Gastrocnemius medialis (tissue), 4 donors: ENCODE measurements around the gene CLEC1B. TPM values are rescaled to one million over a fixed set of nuclear protein-coding genes. Genes with fewer than 3 reads are reported as not detected.

ENCODE experiments used
- ATAC-seq, 2 donors: fragments of 150-250 bp; one replicate each; pipeline ENCODE4 v1.9.1; 2016
- DNase-seq, 2 donors: peaks; one replicate each; pipeline ENCODE4 v3.0.0-alpha.2; 2019
- H3K27ac ChIP-seq, 4 donors: fragments of 200-600 bp; sonication (generic); 1 replicate in 1 of 4; 2 replicates in 3 of 4; pipeline ENCODE4 v1.5.1; 2016 to 2018; ENCODE audit warnings: mild to moderate bottlenecking in 2 of 4, moderate library complexity in 1 of 4
- H3K27me3 ChIP-seq, 3 donors: fragments of 200-600 bp; sonication (generic) in 2 of 3; 1 replicate in 1 of 3; 2 replicates in 2 of 3; pipeline versions ENCODE4 v1.5.1 to v1.6.0; 2016 to 2019; ENCODE audit warnings: mild to moderate bottlenecking in 1 of 3, moderate library complexity in 1 of 3
- H3K36me3 ChIP-seq, 2 donors: fragments of 200-600 bp; sonication (generic) in 1 of 2; one replicate each; pipeline ENCODE4 v1.5.1; 2017 to 2018
- H3K4me1 ChIP-seq, 2 donors: fragments of 200-600 bp; sonication (generic) in 1 of 2; one replicate each; pipeline ENCODE4 v1.5.1; 2016 to 2017; ENCODE audit warnings: mild to moderate bottlenecking in 2 of 2
- H3K4me3 ChIP-seq, 4 donors: fragments of 200-600 bp; sonication (generic) in 3 of 4; 1 replicate in 1 of 4; 2 replicates in 3 of 4; pipeline ENCODE4 v1.5.1; 2016 to 2019; ENCODE audit warnings: mild to moderate bottlenecking in 2 of 4
- H3K9me3 ChIP-seq, 3 donors: fragments of 200-600 bp; sonication (generic) in 2 of 3; 1 replicate in 1 of 3; 2 replicates in 2 of 3; pipeline ENCODE4 v1.5.1; 2016 to 2019
- POLR2A ChIP-seq, 2 donors: fragments of 450-650 bp; IDR thresholded peaks; one replicate each; pipeline ENCODE4 v1.6.1; 2017; ENCODE audit warnings: antibody characterized with exemption in 2 of 2, mild to moderate bottlenecking in 2 of 2, moderate library complexity in 2 of 2
- in situ Hi-C, 4 donors: fragments of 200-750 bp; cut with MboI; loops; one replicate each; pipeline versions ENCODE4 v1.15.0 to v1.8.0; 2017; ENCODE audit warnings: low sequenced_read_pairs in 4 of 4
- intact Hi-C: fragments of 100-400 bp; cut with DNase I; formaldehyde crosslinking; loops from one replicate; pipeline ENCODE4 v1.15.1; 2023; ENCODE audit warnings: low total_unique reads
- total RNA-seq, 4 donors: library from RNA; depleted of rRNA; stranded (reverse); fragments of >200 nt; gene quantifications; one replicate each; pipeline versions ENCODE4 v1.1.0 to v1.2.3, GENCODE V29; 2016
- TF ChIP-seq, protein P1 (sequence below), 5 experiments: fragments of 450-650 bp in 3 of 5; fragments of 200-600 bp in 2 of 5; sonication (generic) in 2 of 5; IDR thresholded peaks in 4 of 5; conservative IDR thresholded peaks in 1 of 5; 1 replicate in 4 of 5; 2 replicates in 1 of 5; pipeline ENCODE4 v1.5.1; 2016 to 2019; ENCODE audit warnings: antibody characterized with exemption in 5 of 5, mild to moderate bottlenecking in 3 of 5, moderate library complexity in 3 of 5

CLEC1B gene
- total RNA-seq, 4 donors from 2014 or later: 0.53 TPM; not detected in 3

DNA sequence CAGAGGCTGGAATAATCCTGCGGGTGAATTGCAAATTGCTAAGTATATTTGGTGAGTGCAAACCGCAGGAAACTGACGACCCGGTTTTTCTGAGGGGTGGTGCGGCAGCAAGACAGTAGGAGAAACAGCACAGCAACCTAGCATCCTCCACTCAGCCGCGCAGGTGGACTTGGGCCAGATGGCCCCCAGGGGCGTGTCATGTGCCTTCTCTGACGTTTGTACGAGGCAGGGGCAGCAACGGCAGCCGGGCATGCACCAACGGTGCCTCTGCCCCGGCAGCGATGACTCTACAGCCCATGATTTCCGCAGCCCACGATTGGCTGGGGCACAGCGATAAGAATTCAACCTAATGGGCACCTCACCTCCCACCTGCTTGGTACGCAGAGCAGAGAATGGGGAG is 55.7 kb downstream of the CLEC1B start:
- TF ChIP-seq POLR2A (IDR thresholded peaks at IDR 0.05): no peak
- TF ChIP-seq, protein P1, sequence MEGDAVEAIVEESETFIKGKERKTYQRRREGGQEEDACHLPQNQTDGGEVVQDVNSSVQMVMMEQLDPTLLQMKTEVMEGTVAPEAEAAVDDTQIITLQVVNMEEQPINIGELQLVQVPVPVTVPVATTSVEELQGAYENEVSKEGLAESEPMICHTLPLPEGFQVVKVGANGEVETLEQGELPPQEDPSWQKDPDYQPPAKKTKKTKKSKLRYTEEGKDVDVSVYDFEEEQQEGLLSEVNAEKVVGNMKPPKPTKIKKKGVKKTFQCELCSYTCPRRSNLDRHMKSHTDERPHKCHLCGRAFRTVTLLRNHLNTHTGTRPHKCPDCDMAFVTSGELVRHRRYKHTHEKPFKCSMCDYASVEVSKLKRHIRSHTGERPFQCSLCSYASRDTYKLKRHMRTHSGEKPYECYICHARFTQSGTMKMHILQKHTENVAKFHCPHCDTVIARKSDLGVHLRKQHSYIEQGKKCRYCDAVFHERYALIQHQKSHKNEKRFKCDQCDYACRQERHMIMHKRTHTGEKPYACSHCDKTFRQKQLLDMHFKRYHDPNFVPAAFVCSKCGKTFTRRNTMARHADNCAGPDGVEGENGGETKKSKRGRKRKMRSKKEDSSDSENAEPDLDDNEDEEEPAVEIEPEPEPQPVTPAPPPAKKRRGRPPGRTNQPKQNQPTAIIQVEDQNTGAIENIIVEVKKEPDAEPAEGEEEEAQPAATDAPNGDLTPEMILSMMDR (IDR thresholded peaks at IDR 0.05 in 4 of 5, conservative IDR thresholded peaks at IDR 0.05 in 1 of 5): no peak
- DNase-seq: no peak
- H3K4me1 ChIP-seq: no peaks in the 10 kb centered on the region
- no peaks in the 10 kb centered on the region for H3K36me3 ChIP-seq
- H3K27me3 ChIP-seq: peaks cover 0 to 2% (median 0%) of the 10 kb centered on the region in 3 donors
- no peak overlapping the region for H3K4me3 ChIP-seq
- H3K9me3 ChIP-seq: no peaks in the 10 kb centered on the region
- no peak overlapping the region for H3K27ac ChIP-seq
- in situ Hi-C loops (no loop called here), intact Hi-C loops (no loop called here)
- no peak for ATAC-seq

Other genes with a start within 250 kb of the CLEC1B start
- under 1 TPM in 3 of 4 donors, not detected in 1; 0.41 to 0.72 (median 0.51) TPM for gene CD69, start 238.2 kb downstream of the CLEC1B start, total RNA-seq
- gene KLRF1, start 171.6 kb downstream of the CLEC1B start, total RNA-seq: not detected
- gene CLEC2B, start 129.8 kb downstream of the CLEC1B start, total RNA-seq: 10 to 100 TPM in 2 of 4 donors, 1 to 10 TPM in 2; 3.1 to 14.4 (median 10.7) TPM
- gene KLRF2, start 117.6 kb downstream of the CLEC1B start, total RNA-seq: not detected
- not detected for gene CLEC2A, start 66.8 kb downstream of the CLEC1B start, total RNA-seq
- gene CLEC12A, start 27.7 kb downstream of the CLEC1B start, total RNA-seq: under 1 TPM in 2 of 4 donors, not detected in 2; 0.49 to 0.98 TPM
- not detected for gene CLEC12B, start 11.5 kb upstream of the CLEC1B start, total RNA-seq
- gene CLEC9A, start 31.6 kb upstream of the CLEC1B start, total RNA-seq: not detected
- gene CLEC1A, start 99.9 kb upstream of the CLEC1B start, total RNA-seq: 1 to 10 TPM in 3 of 4 donors, under 1 TPM in 1; 1.00 to 3.6 (median 1.6) TPM
- 10 to 100 TPM in 1 of 4 donors, 1 to 10 TPM in 3; 1.1 to 40.7 (median 3.6) TPM for gene CLEC7A, start 131.1 kb upstream of the CLEC1B start, total RNA-seq
- under 1 TPM in 1 of 4 donors, not detected in 3; 0.42 TPM for gene OLR1, start 173.0 kb upstream of the CLEC1B start, total RNA-seq
- gene TMEM52B, start 179.9 kb upstream of the CLEC1B start, total RNA-seq: not detected
- 100 to 1,000 TPM; 144 to 605 (median 175) TPM for gene GABARAPL1, start 213.8 kb upstream of the CLEC1B start, total RNA-seq